HG03175 (cell line): ENCODE data around the gene NR4A2.

Source experiments
- ATAC-seq: cut with Tn5 transposase; IDR thresholded peaks from one replicate; pipeline ENCODE4 v1.9.1; 2021; ENCODE audit warnings: mild to moderate bottlenecking, moderate library complexity; ENCODE audit not compliant: unreplicated experiment

Gene NR4A2

GRCh38 chr2:156340804-156341451 lies 8.4 kb upstream of the NR4A2 start:
- peak; percentile 11 for ATAC-seq

- no peak for ATAC-seq
Measured at GRCh38 chr2:156340377-156340776, 7.9 kb upstream of the NR4A2 start.

- no peak for ATAC-seq
Measured at GRCh38 chr2:156339865-156340264, 7.3 kb upstream of the NR4A2 start.

- ATAC-seq = no peak
Measured at GRCh38 chr2:156339110-156339847, 6.8 kb upstream of the NR4A2 start.

- no peak for ATAC-seq
Measured at GRCh38 chr2:156338578-156338977, 6.1 kb upstream of the NR4A2 start.

GRCh38 chr2:156334496-156335478 lies 2.3 kb upstream of the NR4A2 start:
- peak; percentile 8 for ATAC-seq

- ATAC-seq = peak; percentile 38
Measured at GRCh38 chr2:156333951-156334495, 1.5 kb upstream of the NR4A2 start.

- peak; percentile 24 for ATAC-seq
Measured at GRCh38 chr2:156333274-156333950, 891 bp upstream of the NR4A2 start.

GRCh38 chr2:156332284-156332533 lies 312 bp downstream of the NR4A2 start:
- ATAC-seq = peak; percentile 9

GRCh38 chr2:156331572-156332283 lies 793 bp downstream of the NR4A2 start:
- ATAC-seq = no peak

GRCh38 chr2:156329927-156330726 lies 2.4 kb downstream of the NR4A2 start:
- ATAC-seq = no peak

- no peak for ATAC-seq
Measured at GRCh38 chr2:156329031-156329926, 3.2 kb downstream of the NR4A2 start.

GRCh38 chr2:156327835-156328695 lies 4.5 kb downstream of the NR4A2 start:
- no peak for ATAC-seq

GRCh38 chr2:156326526-156327095 lies 5.9 kb downstream of the NR4A2 start:
- no peak for ATAC-seq

GRCh38 chr2:156325688-156326525 lies 6.6 kb downstream of the NR4A2 start:
- no peak for ATAC-seq

GRCh38 chr2:156323754-156324153 lies 8.8 kb downstream of the NR4A2 start:
- no peak for ATAC-seq
